ENCODE data around the gene IMPA2.

IMPA2 gene

GRCh38 chr18:12028674-12029073, 47.4 kb downstream of the IMPA2 start:
- Histone ChIP-seq H3K36me3 (ENCODE audit: insufficient read depth, low read length) (no peaks in the 10 kb centered on the region), H3K4me3 (ENCODE audit: low read length, poor library complexity, severe bottlenecking) (no peak overlapping the region), H3K9me2 (replicated peaks; ENCODE audit: low read depth, low read length) (no peaks in the 10 kb centered on the region), H3K4me2 (ENCODE audit: low read depth, low read length, poor library complexity, severe bottlenecking) (no peak overlapping the region), H3K79me2 (ENCODE audit: insufficient read depth, low read length) (no peaks in the 10 kb centered on the region), H3K27me3 (ENCODE audit: insufficient read depth, low read length, poor library complexity, severe bottlenecking) (no peaks in the 10 kb centered on the region), H2AFZ (ENCODE audit: low read length) (no peak overlapping the region), H3K9me3 (ENCODE audit: insufficient read depth, low read depth, low read length) (no peaks in the 10 kb centered on the region), H3K4me1 (ENCODE audit: insufficient read depth, low read length, poor library complexity, severe bottlenecking) (no peaks in the 10 kb centered on the region), H3F3A (ENCODE audit: low read depth) (no peaks in the 10 kb centered on the region), H4K20me1 (ENCODE audit: insufficient read depth, low read length, poor library complexity, severe bottlenecking) (no peaks in the 10 kb centered on the region), H3K9ac (ENCODE audit: low read depth, low read length, poor library complexity, severe bottlenecking) (no peak overlapping the region)
- no peak for TF ChIP-seq EZH2phosphoT487 (IDR thresholded peaks at IDR 0.05; ENCODE audit: borderline replicate concordance)

DNA sequence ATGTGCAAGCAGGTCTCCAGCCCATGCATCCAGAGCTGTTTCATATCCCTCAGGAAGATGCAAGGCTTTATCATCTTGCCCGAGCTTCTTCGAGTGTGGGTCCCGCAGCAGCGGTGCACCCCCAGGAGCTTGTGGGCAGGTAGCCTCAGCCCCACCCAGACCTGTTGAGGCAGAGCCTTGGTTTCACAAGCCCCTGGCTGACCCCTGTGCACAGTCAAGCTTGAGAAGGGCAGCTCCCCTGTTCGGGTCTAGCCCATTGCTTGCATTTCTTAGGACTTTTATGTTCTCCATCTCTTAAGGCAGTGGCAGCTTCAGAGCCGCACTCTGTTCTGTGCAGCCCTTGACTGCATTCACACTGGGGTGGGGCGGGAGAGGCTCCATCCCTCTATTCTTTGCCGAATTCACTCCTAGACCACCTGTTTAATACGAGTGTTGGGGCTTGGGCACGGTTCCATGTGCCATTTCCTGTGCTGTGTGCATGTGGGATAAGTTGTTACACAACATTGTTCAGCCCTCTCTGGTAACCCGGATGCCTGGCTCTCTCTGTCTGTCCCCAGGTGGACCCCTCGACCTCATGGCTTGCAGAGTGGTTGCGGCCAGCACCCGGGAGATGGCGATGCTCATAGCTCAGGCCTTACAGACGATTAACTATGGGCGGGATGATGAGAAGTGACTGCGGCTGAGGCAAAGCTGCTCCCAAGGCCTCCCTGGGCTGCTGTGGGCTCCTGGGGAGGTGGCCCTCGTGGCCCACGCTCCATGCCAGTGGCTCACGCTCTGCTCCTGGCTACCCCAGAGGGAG, 48.7 kb downstream of the IMPA2 start:
- H3K4me1 ChIP-seq (ENCODE audit: insufficient read depth, low read length, poor library complexity, severe bottlenecking) = no peaks in the 10 kb centered on the region
- H2AFZ ChIP-seq (ENCODE audit: low read length) = no peak overlapping the region
- no peaks in the 10 kb centered on the region for H4K20me1 ChIP-seq (ENCODE audit: insufficient read depth, low read length, poor library complexity, severe bottlenecking)
- no peak overlapping the region for H3K4me2 ChIP-seq (ENCODE audit: low read depth, low read length, poor library complexity, severe bottlenecking)
- H3K9me3 ChIP-seq (ENCODE audit: insufficient read depth, low read depth, low read length) = no peaks in the 10 kb centered on the region
- no peak overlapping the region for H3K9ac ChIP-seq (ENCODE audit: low read depth, low read length, poor library complexity, severe bottlenecking)
- H3K79me2 ChIP-seq (ENCODE audit: insufficient read depth, low read length) = no peaks in the 10 kb centered on the region
- no peak overlapping the region for H3K4me3 ChIP-seq (ENCODE audit: low read length, poor library complexity, severe bottlenecking)
- no peaks in the 10 kb centered on the region for H3K27me3 ChIP-seq (ENCODE audit: insufficient read depth, low read length, poor library complexity, severe bottlenecking)
- no peaks in the 10 kb centered on the region for H3F3A ChIP-seq (ENCODE audit: low read depth)
- no peaks in the 10 kb centered on the region for H3K9me2 ChIP-seq (replicated peaks; ENCODE audit: low read depth, low read length)
- TF ChIP-seq, protein P1, sequence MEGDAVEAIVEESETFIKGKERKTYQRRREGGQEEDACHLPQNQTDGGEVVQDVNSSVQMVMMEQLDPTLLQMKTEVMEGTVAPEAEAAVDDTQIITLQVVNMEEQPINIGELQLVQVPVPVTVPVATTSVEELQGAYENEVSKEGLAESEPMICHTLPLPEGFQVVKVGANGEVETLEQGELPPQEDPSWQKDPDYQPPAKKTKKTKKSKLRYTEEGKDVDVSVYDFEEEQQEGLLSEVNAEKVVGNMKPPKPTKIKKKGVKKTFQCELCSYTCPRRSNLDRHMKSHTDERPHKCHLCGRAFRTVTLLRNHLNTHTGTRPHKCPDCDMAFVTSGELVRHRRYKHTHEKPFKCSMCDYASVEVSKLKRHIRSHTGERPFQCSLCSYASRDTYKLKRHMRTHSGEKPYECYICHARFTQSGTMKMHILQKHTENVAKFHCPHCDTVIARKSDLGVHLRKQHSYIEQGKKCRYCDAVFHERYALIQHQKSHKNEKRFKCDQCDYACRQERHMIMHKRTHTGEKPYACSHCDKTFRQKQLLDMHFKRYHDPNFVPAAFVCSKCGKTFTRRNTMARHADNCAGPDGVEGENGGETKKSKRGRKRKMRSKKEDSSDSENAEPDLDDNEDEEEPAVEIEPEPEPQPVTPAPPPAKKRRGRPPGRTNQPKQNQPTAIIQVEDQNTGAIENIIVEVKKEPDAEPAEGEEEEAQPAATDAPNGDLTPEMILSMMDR (conservative IDR thresholded peaks at IDR 0.05; ENCODE audit: low read length) = no peak
- no peak for TF ChIP-seq EZH2phosphoT487 (IDR thresholded peaks at IDR 0.05; ENCODE audit: borderline replicate concordance)
- H3K36me3 ChIP-seq (ENCODE audit: insufficient read depth, low read length) = no peaks in the 10 kb centered on the region

- Histone ChIP-seq H3K9me2 (replicated peaks; ENCODE audit: low read depth, low read length) (no peaks in the 10 kb centered on the region), H3K36me3 (ENCODE audit: insufficient read depth, low read length) (no peaks in the 10 kb centered on the region)
- TF ChIP-seq, protein P1 (conservative IDR thresholded peaks at IDR 0.05; ENCODE audit: low read length) = no peak
- no peak for TF ChIP-seq EZH2phosphoT487 (IDR thresholded peaks at IDR 0.05; ENCODE audit: borderline replicate concordance)
Observed at GRCh38 chr18:12030670-12031069, 49.4 kb downstream of the IMPA2 start.

DNA sequence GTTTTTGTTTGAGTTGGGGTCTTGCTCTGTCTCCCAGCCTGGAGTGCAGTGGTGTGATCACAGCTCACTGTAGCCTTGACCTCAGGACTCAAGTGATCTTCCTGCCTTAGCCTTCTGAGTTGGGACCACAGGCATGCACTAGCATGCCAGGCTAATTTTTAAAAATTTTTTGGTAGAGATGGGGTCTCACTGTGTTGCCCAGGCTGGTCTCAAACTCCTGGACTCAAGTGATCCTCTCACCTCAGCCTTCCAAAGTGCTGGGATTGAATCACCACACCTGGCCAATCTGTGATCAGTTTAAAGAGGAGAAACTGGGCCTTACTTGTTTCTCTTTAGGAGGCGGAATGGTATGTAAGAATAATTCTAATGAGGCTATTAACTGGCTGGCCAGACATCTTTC, 49.9 kb downstream of the IMPA2 start:
- Histone ChIP-seq H3K9ac (ENCODE audit: low read depth, low read length, poor library complexity, severe bottlenecking) (no peak overlapping the region), H2AFZ (ENCODE audit: low read length) (no peak overlapping the region), H3K4me3 (ENCODE audit: low read length, poor library complexity, severe bottlenecking) (no peak overlapping the region), H3K79me2 (ENCODE audit: insufficient read depth, low read length) (no peaks in the 10 kb centered on the region), H3K36me3 (ENCODE audit: insufficient read depth, low read length) (no peaks in the 10 kb centered on the region), H3K4me1 (ENCODE audit: insufficient read depth, low read length, poor library complexity, severe bottlenecking) (no peaks in the 10 kb centered on the region), H3K9me2 (replicated peaks; ENCODE audit: low read depth, low read length) (no peaks in the 10 kb centered on the region), H3K4me2 (ENCODE audit: low read depth, low read length, poor library complexity, severe bottlenecking) (no peak overlapping the region), H4K20me1 (ENCODE audit: insufficient read depth, low read length, poor library complexity, severe bottlenecking) (no peaks in the 10 kb centered on the region), H3K27me3 (ENCODE audit: insufficient read depth, low read length, poor library complexity, severe bottlenecking) (no peaks in the 10 kb centered on the region), H3F3A (ENCODE audit: low read depth) (no peaks in the 10 kb centered on the region), H3K9me3 (ENCODE audit: insufficient read depth, low read depth, low read length) (no peaks in the 10 kb centered on the region)
- TF ChIP-seq, protein P1 (conservative IDR thresholded peaks at IDR 0.05; ENCODE audit: low read length) = no peak
- no peak for TF ChIP-seq EZH2phosphoT487 (IDR thresholded peaks at IDR 0.05; ENCODE audit: borderline replicate concordance)

More at GRCh38 chr18:12030670-12031069, 49.4 kb downstream of the IMPA2 start:
- Histone ChIP-seq H3K79me2 (ENCODE audit: insufficient read depth, low read length) (no peaks in the 10 kb centered on the region), H3K27me3 (ENCODE audit: insufficient read depth, low read length, poor library complexity, severe bottlenecking) (no peaks in the 10 kb centered on the region), H4K20me1 (ENCODE audit: insufficient read depth, low read length, poor library complexity, severe bottlenecking) (no peaks in the 10 kb centered on the region), H3K4me2 (ENCODE audit: low read depth, low read length, poor library complexity, severe bottlenecking) (no peak overlapping the region), H3K9me3 (ENCODE audit: insufficient read depth, low read depth, low read length) (no peaks in the 10 kb centered on the region), H2AFZ (ENCODE audit: low read length) (no peak overlapping the region), H3K4me3 (ENCODE audit: low read length, poor library complexity, severe bottlenecking) (no peak overlapping the region), H3K9ac (ENCODE audit: low read depth, low read length, poor library complexity, severe bottlenecking) (no peak overlapping the region), H3K4me1 (ENCODE audit: insufficient read depth, low read length, poor library complexity, severe bottlenecking) (no peaks in the 10 kb centered on the region), H3F3A (ENCODE audit: low read depth) (no peaks in the 10 kb centered on the region)
